Mammary epithelial cell (primary cell): Measurements from ENCODE around the gene TBC1D2.

Experiments used
- EZH2 ChIP-seq: IDR thresholded peaks from 2 replicates; pipeline ENCODE4 v1.6.1; 2012; ENCODE audit warnings: low read length, inconsistent platforms, borderline replicate concordance
- TF ChIP-seq, protein P1 (sequence below), 2 donors: IDR thresholded peaks in 1 of 2; conservative IDR thresholded peaks in 1 of 2; 2 replicates each; pipeline ENCODE4 v1.5.1; 2011 to 2012; ENCODE audit warnings: inconsistent platforms in 2 of 2, low read length in 2 of 2, mild to moderate bottlenecking in 2 of 2, control low read depth in 1 of 2, low read depth in 1 of 2; ENCODE audit not compliant: insufficient read depth in 1 of 2; ENCODE audit errors: extremely low read depth in 1 of 2

GRCh38 chr9:98182069-98182820 lies 73.2 kb downstream of the TBC1D2 start:
- TF ChIP-seq, protein P1, sequence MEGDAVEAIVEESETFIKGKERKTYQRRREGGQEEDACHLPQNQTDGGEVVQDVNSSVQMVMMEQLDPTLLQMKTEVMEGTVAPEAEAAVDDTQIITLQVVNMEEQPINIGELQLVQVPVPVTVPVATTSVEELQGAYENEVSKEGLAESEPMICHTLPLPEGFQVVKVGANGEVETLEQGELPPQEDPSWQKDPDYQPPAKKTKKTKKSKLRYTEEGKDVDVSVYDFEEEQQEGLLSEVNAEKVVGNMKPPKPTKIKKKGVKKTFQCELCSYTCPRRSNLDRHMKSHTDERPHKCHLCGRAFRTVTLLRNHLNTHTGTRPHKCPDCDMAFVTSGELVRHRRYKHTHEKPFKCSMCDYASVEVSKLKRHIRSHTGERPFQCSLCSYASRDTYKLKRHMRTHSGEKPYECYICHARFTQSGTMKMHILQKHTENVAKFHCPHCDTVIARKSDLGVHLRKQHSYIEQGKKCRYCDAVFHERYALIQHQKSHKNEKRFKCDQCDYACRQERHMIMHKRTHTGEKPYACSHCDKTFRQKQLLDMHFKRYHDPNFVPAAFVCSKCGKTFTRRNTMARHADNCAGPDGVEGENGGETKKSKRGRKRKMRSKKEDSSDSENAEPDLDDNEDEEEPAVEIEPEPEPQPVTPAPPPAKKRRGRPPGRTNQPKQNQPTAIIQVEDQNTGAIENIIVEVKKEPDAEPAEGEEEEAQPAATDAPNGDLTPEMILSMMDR (conservative IDR thresholded peaks at IDR 0.05 in 1 of 2, IDR thresholded peaks at IDR 0.05 in 1 of 2; ENCODE audit: extremely low read depth in 1 of 2, insufficient read depth in 1 of 2, low read depth in 1 of 2, low read length in 2 of 2) = no peak
- no peak for TF ChIP-seq EZH2
